ENCODE data around the gene TXNRD1.

The TXNRD1 gene

GRCh38 chr12:104187446-104188155 is 28.0 kb upstream of the TXNRD1 start:
- H3K4me1 Mint-ChIP-seq, result no peaks in the 10 kb centered on the region
- H3K27me3 Mint-ChIP-seq (ENCODE audit: low read depth), result no peaks in the 10 kb centered on the region
- no peak overlapping the region for H3K4me3 Mint-ChIP-seq
- no peak overlapping the region for H3K27ac Mint-ChIP-seq
- TF ChIP-seq CTCF (IDR thresholded peaks at IDR 0.05; ENCODE audit: unreplicated experiment in 3 of 3), result no peak
- peaks cover 24% of the 10 kb centered on the region for H3K9me3 Mint-ChIP-seq
- no peaks in the 10 kb centered on the region for H3K36me3 Mint-ChIP-seq (ENCODE audit: low read depth)

- no peaks in the 10 kb centered on the region for H3K4me1 Mint-ChIP-seq
- no peaks in the 10 kb centered on the region for H3K27me3 Mint-ChIP-seq (ENCODE audit: low read depth)
- TF ChIP-seq CTCF (IDR thresholded peaks at IDR 0.05; ENCODE audit: unreplicated experiment in 3 of 3), result no peak
- H3K4me3 Mint-ChIP-seq, result no peak overlapping the region
- no peaks in the 10 kb centered on the region for H3K36me3 Mint-ChIP-seq (ENCODE audit: low read depth)
- peaks cover 21% of the 10 kb centered on the region for H3K9me3 Mint-ChIP-seq
- no peak overlapping the region for H3K27ac Mint-ChIP-seq
Observed at GRCh38 chr12:104188534-104188933, 27.0 kb upstream of the TXNRD1 start.

- no peaks in the 10 kb centered on the region for H3K36me3 Mint-ChIP-seq (ENCODE audit: low read depth)
Observed at GRCh38 chr12:104189915-104190555, 25.5 kb upstream of the TXNRD1 start.

GRCh38 chr12:104190641-104191176 is 24.9 kb upstream of the TXNRD1 start:
- peaks cover 11% of the 10 kb centered on the region for H3K9me3 Mint-ChIP-seq
- H3K36me3 Mint-ChIP-seq (ENCODE audit: low read depth), result no peaks in the 10 kb centered on the region
- TF ChIP-seq CTCF (IDR thresholded peaks at IDR 0.05; ENCODE audit: unreplicated experiment in 3 of 3), result no peak
- H3K4me1 Mint-ChIP-seq, result no peaks in the 10 kb centered on the region
- no peak overlapping the region for H3K4me3 Mint-ChIP-seq
- H3K27ac Mint-ChIP-seq, result no peak overlapping the region
- H3K27me3 Mint-ChIP-seq (ENCODE audit: low read depth), result no peaks in the 10 kb centered on the region

More at GRCh38 chr12:104189915-104190555, 25.5 kb upstream of the TXNRD1 start:
- Mint-ChIP-seq H3K9me3 (peaks cover 16% of the 10 kb centered on the region), H3K4me3 (no peak overlapping the region), H3K27ac (no peak overlapping the region), H3K27me3 (ENCODE audit: low read depth) (no peaks in the 10 kb centered on the region), H3K4me1 (no peaks in the 10 kb centered on the region)
- TF ChIP-seq CTCF (IDR thresholded peaks at IDR 0.05; ENCODE audit: unreplicated experiment in 3 of 3), result no peak

GRCh38 chr12:104197264-104197663 is 18.3 kb upstream of the TXNRD1 start:
- TF ChIP-seq CTCF (IDR thresholded peaks at IDR 0.05; ENCODE audit: unreplicated experiment in 3 of 3), result no peak
- no peaks in the 10 kb centered on the region for H3K4me1 Mint-ChIP-seq
- peaks cover 15% of the 10 kb centered on the region for H3K9me3 Mint-ChIP-seq
- no peak overlapping the region for H3K4me3 Mint-ChIP-seq
- H3K36me3 Mint-ChIP-seq (ENCODE audit: low read depth), result peaks cover 10% of the 10 kb centered on the region
- H3K27ac Mint-ChIP-seq, result no peak overlapping the region
- peaks cover 4% of the 10 kb centered on the region for H3K27me3 Mint-ChIP-seq (ENCODE audit: low read depth)
